GM19324 (cell line): ENCODE data around the gene CDH9.

Source experiments
- ATAC-seq: cut with Tn5 transposase; IDR thresholded peaks from one replicate; pipeline ENCODE4 v1.9.1; 2021; ENCODE audit warnings: mild to moderate bottlenecking, moderate library complexity; ENCODE audit not compliant: unreplicated experiment, low FRiP score

Gene CDH9

DNA sequence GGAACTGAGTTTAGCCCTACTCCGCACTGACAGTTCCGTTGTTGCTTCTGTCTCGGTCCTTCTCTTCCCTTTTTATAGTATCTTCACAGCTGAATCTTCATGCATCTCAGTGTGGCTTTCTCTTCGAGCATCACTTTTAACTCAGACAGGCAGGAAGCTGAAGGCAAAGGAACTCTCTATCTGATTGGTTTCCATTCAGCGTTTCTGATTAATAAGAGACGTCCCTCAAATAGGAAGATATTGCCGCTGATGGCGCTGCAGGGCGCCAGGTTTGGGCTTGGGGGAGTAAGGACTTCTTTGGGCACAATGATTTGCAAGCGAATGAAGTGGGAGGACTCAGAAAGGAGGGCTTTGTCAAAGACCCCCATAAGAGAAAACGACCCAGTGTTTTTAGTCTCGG lies at the start of gene CDH9:
TSS of gene CDH9 (minus strand) at position 111 of the 400 bp plus-strand sequence. CDS start 50,253 bp downstream, outside the sequence.
- ATAC-seq: no peak

GRCh38 chr5:27087747-27088146 lies 49.4 kb upstream of the CDH9 start:
- no peak for ATAC-seq

- no peak for ATAC-seq
Observed at GRCh38 chr5:27083449-27084415, 45.3 kb upstream of the CDH9 start.

DNA sequence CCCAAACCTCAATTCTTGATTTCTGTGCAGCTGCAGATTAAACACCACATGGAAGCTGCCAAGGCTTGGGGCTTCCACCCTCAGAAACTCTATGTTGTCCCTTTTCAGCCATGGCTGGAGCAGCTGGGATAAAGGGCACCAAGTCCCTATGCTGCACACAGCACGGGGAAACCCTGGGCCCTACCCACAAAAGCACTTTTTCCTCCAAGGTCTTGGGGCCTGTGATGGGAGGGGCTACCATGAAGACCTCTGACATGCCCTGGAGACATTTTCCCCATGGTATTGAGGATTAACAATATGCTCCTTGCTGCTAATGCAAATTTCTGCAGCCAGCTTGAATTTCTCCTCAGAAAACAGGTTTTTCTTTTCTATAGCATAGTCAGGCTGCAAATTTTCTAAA lies 41.8 kb upstream of the CDH9 start:
- no peak for ATAC-seq

DNA sequence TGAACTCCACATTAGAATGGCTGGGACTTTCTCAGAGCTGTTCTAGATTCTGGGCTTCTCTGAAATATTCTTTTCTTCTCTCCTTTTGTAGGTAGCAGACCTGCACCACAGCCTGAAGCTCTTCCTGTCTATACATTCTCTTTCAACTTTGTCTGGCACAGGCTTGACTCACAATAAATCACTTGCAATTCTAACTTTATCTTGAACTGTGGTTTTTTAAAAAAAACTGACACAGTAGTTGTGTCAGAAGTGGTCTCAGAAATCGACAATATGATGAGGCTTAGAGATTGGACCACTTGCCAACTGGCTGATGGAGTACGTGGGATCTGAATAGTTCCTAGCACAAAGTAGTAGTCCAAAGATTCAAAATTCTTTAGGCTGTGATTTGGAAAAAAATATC lies 24.1 kb upstream of the CDH9 start:
- no peak for ATAC-seq

- ATAC-seq: no peak
Observed at GRCh38 chr5:27048510-27048909, 10.1 kb upstream of the CDH9 start.

GRCh38 chr5:27041372-27041771 lies 3.0 kb upstream of the CDH9 start:
- ATAC-seq: no peak

GRCh38 chr5:27034565-27034964 lies 3.8 kb downstream of the CDH9 start:
- ATAC-seq: no peak

GRCh38 chr5:27026801-27027200 lies 11.6 kb downstream of the CDH9 start:
- ATAC-seq: no peak

DNA sequence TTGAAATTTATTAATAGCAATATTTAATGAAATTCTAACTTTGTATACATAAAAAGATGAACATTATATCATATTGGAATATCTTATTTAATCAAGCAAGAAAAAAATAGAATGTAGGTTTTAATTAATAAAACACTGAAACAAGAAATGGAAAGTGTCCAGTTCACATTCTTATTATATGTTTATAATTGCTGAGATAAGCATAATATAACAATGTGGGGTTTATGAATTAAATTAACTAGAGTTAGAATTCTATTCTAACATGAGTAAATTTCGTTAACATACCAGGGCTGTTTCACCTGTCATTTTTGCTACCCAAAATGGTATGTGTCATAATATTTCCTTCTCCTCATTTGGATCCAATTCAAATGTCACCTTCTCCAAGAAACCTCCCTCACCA lies 12.3 kb downstream of the CDH9 start:
- ATAC-seq: no peak

GRCh38 chr5:27021471-27021870 lies 16.9 kb downstream of the CDH9 start:
- ATAC-seq: no peak

GRCh38 chr5:27020973-27021372 lies 17.4 kb downstream of the CDH9 start:
- ATAC-seq: no peak

DNA sequence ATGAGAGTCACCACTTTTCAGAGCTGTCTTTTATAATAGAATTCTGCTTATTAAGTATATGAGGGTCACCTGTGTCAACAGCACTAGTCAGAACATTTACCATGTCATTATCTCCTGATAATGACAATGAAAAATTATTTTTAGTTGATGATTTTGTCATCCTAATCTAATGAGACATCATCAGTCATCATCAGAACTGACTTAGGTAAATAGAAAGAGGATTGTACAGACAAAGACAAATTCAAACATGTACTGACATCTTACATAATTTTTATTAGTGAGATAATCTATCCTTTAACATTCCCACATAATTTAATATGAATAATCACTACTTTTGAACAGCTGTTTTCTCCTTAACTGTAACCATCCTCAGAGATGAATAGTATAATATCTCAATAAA lies 22.6 kb downstream of the CDH9 start:
- no peak for ATAC-seq

DNA sequence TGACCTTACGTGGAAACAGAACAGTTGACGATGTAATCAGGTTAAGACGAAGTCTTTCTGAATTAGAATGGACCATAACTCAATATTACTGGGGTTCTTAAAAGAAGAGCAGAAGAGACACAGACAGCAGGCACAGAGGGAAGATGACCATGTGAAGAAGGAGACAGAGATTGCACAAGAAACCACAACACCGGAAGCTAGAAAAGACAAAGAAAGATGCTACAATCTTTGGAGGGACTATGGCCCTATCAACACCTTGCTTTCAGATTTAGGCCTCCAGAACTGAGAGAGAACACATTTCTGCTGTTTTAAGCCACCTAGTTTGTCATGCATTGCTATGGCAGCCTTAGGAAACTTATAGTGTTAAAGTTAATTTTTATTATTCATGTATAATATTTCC lies 27.1 kb downstream of the CDH9 start:
- ATAC-seq: no peak

- ATAC-seq: no peak
Observed at GRCh38 chr5:27010646-27011045, 27.7 kb downstream of the CDH9 start.

GRCh38 chr5:27009540-27009915 lies 28.9 kb downstream of the CDH9 start:
- no peak for ATAC-seq

DNA sequence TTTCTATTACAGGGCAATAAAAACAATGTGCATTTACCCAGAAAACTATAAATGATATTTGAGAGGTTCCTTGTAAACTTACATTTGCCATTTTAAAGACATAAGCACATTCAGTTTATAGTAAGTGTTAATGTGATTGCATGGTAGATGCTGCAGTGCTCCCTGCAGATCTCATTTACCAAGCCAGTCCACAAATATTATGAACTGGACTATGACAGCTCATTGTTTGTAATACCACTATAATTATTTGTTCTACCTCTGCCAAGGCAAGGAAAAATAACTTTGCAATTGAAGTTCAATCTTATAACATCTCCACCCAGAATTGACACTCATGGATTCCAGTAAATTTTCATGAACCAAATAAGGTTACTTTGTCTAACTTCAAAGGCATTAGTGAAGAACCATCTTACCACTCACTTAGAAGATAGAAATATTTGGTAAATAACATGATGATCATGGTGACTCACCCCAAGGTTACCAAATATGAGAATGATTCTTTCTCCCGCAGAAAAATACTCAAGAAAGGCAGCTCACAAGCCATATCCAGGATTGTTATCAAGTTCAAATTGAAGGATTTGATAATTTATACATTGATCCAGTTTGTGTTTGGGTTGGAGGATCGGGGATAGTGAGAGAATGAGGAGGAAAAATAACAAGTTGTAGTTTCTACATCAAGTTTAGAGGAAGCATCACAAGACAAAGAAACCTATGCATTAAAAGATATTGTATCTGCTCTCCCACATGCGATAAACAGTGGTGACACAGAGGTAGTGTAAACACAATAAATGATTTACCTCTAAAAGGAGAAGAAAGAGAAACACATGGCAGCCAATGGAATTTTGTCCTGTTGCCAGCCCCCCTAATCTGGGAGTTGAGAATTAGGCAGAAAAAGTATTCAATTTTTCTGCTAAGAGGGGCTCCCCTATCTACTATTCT lies 29.5 kb downstream of the CDH9 start:
- ATAC-seq: no peak

GRCh38 chr5:27007121-27007520 lies 31.3 kb downstream of the CDH9 start:
- no peak for ATAC-seq

GRCh38 chr5:26986985-26987384 lies 51.4 kb downstream of the CDH9 start:
- ATAC-seq: no peak

DNA sequence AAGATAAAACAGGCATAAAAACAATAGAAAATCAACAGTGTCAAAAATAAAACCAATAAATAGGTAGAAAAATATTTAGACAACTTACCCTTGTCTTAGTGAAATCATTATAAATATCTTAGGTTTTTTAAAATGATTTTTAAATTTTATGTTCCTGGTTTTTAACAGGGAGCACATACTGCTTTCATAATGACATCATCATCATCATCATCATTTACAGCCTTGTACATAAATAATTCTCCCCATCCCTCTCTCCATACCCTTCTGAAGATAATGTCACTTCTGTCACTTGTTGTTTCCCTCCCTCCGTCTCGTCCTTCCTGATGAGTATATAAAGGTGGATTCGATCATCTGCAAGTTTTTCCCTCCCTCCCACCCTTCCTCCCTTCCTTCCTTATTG lies 56.6 kb downstream of the CDH9 start:
- ATAC-seq: no peak

- no peak for ATAC-seq
Observed at GRCh38 chr5:26959290-26959689, 79.1 kb downstream of the CDH9 start.
